Bone marrow (tissue), 2 donors: ENCODE measurements around the gene SMAP1.

Experiments
- DNase-seq, 2 donors: peaks; one replicate each; lab custom pipeline; 2025; lab: John Stamatoyannopoulos, UW

The SMAP1 gene

DNA sequence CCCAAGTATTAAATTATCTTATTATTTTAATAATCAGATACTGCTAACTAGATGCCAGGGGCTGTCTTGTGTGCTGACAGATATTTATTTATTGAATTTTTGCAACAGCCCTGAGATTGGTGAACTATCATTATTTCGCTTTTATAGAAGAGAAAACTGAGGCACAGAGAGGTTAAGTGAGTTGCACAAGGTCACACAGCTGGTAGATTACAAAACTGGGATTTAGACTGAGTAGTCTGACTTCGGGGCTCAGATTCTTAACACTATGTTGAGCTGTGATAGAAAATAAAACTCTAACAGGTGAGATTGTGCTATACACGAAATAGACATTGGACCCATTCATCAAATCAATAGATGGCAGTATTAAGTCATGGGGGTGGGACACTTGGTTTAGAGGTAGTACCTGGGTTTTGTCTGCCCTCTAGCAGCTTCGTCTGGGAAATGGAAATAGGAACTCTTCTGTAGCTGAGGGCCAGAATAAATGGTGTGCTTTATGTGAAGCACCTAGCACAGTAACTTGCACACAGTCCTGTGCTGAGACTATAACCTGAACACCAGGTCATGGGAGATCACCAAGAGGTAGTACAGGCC lies 175.7 kb downstream of the SMAP1 start:
- DNase-seq: no peak

DNA sequence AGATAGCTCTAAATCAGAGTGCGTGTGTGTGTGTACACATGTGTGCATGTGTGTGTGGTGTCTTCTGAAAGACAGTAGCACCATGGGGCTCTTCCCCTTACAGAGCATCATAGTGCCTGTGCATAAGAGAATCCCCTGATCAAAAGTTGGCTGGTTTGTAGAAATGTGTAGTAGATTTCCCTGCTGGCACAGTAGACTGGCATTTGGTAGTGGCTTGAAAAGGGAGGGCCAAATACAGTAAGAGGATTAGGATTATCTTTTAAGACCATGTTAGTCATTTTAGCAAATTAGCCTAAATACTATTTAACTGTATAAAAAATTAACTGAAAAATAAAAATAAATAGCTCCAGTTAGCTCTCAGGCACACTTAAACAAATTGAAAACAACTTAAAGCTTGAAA lies 176.6 kb downstream of the SMAP1 start:
- DNase-seq: no peak

DNA sequence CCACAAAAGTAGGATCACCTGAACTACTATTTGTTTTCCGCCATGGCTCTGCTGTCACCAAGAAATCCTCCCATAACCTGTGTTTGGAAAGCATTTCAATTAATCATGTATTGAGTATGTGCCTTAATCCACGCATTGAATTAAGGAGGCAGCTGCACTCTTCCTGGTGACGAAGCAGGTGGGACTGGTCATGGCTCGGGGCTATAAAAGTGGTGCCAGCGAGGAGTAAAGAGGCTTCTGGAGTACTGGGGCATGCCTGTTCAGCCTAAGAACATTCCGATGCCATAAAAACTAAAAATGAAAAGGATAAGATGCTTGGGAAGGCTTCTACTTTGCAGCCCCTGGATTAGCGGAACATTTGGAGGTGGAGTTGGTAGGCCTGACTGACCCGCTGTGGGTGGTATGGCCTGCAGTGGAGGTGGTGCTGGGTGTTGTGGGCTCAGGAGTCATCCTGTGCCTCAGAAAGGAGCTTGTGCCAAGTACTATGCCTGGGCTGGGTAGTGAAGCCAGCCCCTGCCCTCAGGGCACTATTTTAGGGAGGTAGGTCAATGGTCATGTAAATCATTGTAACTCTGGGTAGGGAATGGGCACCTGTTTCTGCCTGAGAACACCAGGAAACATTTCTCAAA lies 178.6 kb downstream of the SMAP1 start:
- DNase-seq: no peak

DNA sequence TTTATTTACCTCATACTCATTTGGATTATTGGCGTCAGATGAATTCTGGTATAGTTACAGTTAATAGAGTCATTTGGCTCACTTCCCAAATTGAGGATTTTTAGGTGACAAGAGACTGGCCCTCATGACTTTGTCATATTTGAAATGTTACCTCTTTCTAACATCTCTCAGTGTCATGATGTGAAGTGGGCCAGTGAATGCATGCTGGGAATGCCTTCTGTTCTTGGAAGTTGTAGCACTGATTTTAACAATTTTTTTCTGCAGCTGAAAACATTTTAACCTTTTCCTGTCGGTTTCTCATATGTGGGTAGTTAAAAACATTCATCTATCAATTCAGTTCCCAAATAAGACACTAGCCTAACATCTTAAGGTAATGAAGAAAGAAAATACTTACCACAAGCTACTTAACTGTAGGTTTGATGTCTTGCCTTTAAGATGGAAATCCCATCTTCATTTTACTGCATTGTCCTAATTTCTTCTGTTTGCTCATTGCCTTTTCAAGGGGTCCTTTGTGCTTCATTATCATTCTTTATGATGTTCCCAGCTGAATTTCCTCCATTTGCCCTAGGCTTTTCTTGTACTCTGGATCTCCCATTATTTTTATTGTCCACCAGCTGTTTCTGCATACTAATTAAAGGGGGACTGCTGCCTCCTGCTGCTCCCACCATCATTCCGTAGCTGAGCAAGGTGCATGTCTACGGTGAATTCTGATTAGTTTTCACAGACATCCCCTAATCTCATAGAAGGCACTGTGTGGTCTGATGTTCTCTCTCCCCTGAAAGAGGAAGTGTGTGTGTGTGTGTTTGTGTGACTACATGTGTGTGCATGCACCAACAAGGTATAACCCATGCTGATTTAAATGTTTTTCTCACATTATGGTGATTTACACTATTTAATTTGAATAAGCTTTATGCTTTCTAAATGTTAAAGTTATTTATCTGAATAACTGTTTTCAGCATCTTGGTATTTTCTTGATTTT lies 179.7 kb downstream of the SMAP1 start:
- no peak for DNase-seq

DNA sequence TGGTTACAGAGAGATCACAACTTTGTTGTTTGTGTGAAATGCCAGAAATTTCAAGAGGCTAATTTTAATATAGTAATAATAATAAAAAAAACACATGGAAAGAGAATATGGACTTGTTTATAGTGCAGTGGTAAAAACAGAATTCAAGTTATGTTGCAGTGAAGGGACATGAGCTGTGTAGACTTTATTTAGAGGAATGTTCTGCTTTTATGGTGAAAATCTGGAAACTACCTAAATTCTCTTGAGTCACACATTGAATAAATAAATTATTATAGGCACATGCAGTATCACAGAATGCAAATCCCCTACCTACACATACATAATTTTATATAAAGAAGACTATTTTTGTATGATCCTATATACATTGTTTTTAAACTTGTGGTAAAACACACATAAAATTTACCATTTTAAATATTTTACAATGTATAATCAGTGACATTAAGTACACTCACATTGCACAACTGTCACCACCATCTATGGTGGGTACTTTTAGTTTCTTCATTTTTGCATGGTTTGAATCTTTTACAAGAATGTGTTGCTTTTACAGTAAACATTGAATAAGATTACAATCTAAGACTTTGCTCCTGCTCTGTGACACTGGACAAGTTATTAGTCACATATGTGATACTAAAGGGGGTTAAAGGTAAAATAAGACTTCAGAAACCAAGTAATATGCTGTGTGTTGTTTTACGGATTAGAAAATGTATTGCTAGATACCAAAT lies 181.8 kb downstream of the SMAP1 start:
- DNase-seq: no peak

DNA sequence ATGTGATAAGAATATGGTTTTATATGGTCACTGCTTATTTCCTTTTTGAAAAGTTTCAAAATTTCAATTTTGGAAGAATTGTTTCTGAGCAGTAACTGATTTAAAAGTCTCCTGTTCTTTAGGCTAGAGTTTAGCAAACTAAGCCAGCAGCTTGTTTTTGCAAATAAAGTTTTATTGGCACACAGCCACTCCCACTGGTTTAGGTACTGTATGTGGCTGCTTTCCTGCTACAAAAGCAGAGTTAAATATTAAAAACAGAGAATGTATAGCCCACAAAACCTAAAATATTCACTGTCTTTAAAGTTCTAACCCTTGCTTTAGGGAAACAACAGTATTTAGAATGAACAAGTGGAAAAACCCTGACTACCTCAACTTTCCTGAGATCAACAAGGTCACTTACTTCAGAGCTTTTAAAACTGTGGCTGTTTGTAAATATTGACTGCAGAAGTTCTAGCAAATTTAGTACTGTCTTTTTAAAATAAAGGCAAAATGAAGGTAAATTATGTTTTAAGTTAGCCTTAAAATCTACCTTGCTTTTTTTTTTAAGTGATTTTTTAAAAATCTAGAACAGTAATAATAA lies 185.1 kb downstream of the SMAP1 start:
- no peak for DNase-seq

DNA sequence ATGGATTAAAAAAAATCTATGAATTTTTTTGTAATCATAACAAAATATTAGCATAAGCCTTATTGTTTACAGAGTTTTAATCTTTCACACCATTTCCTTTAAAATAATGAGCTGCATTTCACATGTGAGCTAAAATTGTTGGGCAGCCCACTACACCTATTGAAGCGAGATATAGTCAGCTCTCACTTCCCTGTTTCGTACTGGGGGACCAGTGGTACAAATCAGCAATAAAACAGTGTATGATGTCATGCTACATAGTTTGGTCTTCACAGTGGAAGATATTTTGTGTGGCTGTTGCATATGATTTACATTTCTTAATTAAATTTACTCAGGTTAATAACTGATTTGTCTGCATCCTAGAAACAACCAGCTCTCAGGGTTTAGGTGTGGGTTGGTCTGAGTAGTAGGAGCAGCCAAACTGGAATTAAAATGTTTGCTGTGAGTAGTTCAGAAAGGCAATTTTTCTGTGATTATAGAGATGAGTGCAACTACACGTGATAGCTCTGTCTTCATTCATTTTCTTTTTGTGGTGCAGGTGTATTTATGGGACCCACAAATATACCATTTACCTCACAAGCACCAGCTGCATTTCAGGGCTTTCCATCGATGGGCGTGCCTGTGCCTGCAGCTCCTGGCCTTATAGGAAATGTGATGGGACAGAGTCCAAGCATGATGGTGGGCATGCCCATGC lies 189.8 kb downstream of the SMAP1 start:
- no peak for DNase-seq

DNA sequence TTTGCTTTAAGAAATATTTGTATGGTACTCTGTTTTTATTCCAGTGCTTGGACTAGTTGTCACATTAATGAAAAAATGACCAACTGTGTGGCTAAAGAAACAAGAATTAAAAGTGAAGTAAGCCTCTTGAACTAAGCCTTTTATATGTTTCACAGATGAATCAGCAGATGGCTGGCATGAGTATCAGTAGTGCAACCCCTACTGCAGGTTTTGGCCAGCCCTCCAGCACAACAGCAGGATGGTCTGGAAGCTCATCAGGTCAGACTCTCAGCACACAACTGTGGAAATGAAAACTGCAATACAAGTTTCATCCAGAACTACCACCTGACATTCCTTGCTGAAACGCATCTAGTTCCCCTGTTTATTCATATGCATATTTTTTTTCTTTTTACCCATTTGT lies 192.4 kb downstream of the SMAP1 start:
- no peak for DNase-seq

DNA sequence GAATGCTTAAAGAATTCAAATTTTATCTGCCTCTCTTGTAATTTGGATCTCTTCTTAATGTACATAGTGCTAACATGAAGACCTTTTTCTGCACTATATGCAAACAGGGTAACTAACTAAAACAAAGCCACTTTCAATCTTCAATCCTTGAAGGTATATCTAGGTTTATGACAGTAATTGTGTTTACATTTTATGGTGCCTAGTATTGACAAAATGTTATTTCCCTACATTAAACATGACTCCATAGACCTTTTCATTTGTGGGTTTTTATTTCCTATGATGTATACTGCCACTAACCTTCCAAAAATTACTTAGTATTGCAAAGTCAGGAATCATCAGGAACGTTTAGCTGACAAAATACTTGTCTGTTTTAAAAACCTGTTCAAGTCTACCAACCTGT lies 193.2 kb downstream of the SMAP1 start:
- no peak for DNase-seq

DNA sequence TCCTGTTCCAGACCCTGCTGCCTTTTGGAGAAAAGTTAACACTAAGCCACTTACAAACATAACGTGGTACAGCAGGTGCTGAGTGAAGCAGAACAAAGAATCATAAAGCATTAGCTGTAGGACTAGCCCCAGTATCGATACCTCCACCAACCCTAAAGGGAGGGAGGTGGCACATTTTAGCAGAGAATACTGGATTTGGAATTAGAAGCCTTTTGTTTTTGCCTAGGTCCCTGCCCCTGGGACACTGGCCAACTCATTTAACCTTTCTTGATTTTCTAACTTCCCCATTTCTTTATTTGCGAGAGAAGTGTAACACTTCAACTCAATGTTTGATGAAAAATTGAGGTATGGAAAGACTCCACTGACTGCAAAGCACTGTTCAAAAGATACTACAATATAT lies 195.7 kb downstream of the SMAP1 start:
- no peak for DNase-seq

DNA sequence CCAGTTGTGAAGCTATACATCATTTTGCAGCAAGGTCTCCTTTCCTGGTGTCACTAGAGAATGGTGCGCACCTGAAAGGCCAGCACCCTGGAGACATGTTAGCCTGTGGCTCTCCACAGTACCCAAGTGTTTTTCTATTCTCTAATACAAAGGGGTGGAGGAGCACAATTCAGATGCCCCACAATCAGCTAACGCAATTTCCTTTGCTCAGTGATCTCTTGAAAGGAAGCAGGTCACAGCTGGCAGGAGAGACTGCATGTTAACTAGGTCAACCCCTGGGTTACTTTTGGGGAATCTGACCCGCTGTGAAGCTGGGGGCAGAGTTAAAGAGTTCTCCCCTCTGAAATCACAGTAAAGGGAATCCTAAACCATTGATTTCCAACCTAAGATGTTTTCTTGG lies 196.7 kb downstream of the SMAP1 start:
- DNase-seq: no peak

DNA sequence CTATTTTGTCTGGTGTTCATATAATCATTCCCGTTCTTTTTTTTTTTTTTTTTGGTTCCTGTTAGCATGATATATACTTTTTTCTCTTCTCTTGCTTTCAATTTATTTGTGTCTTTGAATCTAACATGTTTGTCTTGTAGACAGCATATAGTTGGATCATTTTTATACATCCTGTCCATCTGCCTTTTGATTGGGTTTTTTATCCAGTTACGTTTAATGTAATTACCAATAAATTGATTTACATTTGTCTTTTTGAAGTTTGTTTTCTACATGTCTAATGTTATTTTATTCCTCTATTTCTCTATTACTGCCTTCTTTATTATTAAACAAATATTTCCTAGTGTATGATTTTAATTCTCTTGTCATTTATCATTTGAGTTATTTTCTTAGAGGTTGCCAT lies 204.8 kb downstream of the SMAP1 start:
- DNase-seq: no peak

DNA sequence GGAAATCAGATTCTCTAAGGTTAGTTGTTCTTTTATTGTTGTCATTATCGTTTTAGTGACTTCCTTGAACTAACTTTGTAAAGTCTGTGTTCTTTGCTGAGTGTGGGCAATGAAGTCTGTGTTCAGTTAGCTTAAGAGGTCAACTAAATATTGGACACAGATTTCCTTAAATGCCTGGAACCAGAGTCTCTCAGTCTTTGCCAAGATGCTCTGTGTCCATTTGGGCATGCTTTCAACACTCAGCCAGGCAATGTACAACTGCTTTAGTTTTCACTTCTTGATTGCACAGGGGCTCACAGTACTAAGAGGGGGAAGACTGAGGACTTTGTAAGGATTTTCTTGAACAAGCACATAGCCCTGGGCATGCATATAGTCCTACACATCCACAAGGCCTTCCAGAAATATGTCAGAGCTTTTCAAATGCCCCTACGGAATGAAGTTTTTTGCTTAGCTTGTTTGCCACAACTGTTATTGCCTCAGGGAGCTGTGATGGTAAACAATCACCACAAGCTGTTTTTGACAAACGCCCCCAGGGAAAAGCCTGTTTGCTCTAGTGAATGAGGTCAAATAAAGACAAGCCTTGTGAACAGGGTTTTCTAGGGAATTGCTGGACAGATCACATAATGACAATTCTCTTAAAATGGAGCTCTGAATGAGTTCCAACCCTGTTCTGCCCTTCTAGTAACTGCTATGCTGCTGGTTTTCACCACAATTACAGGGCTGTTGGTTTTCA lies 206.7 kb downstream of the SMAP1 start:
- DNase-seq: no peak

DNA sequence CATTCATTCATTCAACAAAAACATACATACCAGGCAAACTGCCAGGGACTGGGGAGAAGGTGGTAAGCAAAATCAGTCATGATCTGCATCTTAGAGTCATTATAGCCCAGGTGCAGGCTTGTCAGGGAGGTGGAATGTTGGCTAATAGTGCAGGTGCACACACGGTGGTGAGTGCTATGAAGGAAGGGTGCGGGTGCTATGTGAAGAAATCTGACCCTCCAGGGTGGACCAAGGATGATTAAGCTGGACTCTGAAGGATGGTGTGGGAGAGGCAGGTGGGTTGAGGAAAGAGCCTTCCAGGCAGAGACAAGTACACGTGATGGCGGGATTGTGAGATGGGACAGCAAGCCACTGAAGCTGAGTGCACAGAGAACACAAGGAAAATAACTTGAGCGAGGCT lies 211.8 kb downstream of the SMAP1 start:
- no peak for DNase-seq

DNA sequence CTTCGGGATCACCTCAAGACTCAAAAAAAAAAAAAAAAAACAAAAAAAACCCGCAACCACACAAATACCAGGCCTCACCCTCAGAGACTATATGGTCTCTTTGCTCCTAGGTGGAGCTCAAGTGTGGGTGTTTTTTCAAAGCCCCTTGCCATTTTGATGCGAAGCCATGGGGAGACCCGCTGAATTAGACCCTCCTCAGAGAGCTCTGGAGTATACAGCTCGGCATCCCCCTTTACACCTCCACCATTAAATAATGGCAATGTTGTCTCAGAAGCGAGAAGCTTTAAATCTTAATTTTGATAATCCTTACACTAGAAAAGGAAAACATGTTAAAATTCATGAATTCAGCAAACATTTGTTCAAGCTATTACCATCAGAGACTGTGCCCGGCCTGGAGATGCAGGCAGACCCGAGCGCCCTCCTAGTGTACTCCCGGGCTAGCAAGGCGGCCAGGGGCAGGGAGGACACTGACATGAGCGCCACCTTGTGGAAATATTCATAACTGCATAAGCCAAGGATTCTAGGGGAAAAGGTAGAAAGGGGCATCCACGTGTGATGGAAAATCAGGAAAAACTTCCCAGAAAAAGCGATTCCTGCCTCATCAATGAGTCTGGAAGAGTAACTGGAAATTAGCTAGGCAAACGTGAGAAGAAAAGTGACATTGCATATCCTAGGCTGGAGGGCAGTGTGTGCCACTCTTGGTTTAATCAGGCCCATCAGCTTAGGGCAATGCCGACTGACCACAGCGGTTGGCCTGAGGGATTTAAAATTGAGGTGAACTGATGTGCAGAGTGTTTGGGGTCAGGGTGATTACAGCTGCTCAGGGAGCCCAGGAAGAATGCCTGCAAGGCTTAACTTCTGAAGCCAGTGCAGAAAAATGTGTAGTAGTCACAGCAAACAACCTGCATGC lies 216.6 kb downstream of the SMAP1 start:
- peak; percentile 4 to 14 for DNase-seq

DNA sequence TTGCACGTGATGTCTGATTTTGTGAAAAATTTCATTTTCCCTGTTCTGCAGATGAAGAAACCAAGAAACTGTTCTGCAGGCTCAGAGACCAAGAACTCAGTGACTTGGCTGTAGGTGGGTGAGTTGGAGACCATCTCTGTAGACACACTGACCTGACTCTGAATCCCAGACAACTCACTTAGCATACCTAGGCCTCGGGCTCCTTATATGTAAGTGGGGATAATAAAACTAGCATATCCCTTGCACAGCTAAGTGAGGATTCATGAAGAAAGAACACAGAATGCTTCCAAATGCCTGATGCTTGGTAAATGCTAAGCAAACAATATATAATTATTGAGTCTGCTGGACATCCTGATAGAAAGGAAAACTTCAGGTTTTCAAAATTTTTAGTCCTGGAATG lies 218.4 kb downstream of the SMAP1 start:
- DNase-seq: no peak

DNA sequence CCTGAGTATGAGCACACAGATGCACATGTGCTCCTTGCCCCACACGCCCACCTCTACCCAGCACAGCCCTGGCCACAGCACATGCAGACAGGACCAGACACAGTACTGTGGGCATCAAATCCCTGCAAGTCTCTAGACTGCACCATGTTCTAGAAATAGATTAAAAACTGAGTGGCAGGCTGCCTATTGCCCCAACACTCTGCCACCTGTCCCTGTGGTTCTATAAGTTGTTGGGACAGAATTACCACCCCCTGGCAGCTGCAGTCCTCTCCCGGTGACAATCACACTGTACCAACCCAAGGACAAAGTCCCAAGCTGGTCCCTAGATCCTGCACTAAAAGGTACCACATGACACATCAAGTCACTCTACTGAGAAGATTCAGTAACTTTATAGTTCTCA lies 219.0 kb downstream of the SMAP1 start:
- no peak for DNase-seq

DNA sequence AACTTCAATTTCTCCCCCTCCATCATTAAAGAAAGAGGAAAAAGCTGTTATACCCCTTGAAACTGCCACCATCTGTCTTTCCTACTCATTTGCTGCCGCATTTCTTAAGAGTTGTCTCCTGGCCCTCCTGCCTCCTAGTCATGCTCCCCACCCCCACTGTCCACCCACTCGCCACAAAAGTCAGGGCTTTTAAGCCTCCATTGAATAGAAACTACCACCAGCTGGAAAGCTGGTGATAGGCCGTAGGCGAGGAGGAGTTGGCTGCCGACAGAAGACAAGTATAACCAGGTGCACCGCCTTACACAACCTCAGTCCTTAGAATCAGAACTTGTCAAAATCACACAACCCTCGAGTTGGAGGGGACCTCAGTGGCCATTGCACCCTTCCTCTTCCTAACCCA lies 221.6 kb downstream of the SMAP1 start:
- no peak for DNase-seq

DNA sequence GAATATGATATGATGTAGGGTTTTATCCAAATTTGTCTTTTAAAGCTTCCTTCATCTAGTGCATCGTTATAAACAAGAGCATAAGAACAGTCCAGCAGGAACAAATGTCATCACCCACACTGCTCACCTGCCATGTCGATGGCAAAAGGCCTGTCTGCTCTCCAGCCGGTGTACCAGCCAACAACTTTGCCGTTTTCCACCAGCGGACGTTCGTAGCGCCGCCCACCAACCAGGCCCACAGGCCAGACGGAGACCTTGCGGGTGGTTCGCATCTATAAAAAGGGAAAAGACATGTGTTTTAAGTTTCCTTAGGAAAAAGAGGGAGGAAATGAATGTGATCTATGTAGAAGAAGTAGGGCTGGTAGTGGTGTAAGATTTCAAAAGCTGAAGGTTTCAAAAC lies 226.3 kb downstream of the SMAP1 start:
- no peak for DNase-seq

DNA sequence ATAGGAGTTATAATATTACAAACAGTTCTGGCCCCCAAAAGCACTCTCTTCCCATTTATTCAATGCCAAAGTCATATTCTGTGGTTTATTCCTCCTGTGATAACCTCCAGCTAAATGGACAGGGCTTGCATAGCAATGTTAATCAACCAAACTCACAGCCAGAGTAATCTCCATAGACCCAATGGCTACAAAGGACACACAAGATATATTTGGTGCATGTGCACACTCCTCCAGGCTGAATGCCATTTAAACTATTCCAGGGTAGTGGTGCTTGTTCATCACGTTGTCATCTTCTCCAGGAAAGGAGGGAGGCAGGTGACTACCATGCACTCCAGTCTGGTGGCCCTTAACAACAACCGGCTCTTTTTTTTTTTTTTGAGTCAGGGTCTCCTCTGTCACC lies 232.4 kb downstream of the SMAP1 start:
- no peak for DNase-seq
